ENCODE measurements around the gene ZNF616. TPM values are rescaled to one million over a fixed set of nuclear protein-coding genes. Genes with fewer than 3 reads are reported as not detected.

ZNF616 gene
- total RNA-seq, 1 experiment from 2014 or later: 9.7 TPM

GRCh38 chr19:52112624-52113023 lies 27.1 kb downstream of the ZNF616 start (continued):
- TF ChIP-seq POLR2A (IDR thresholded peaks at IDR 0.05; ENCODE audit: borderline replicate concordance, extremely low read depth, insufficient read depth, insufficient read length): no peak

- H3K9me3 ChIP-seq (ENCODE audit: control insufficient read depth in 1 of 2, insufficient read depth in 1 of 2, low read depth in 1 of 2, low read length in 2 of 2): peaks cover 34 to 41% of the 10 kb centered on the region in 2 experiments; a peak in 3 of 4 replicates
- H3K9ac ChIP-seq (ENCODE audit: low read length): no peak overlapping the region
- H3K27me3 ChIP-seq (ENCODE audit: insufficient read depth, low read length): no peaks in the 10 kb centered on the region
- H3K9me2 ChIP-seq (ENCODE audit: insufficient read depth): no peaks in the 10 kb centered on the region
- no peak overlapping the region for H2AFZ ChIP-seq (ENCODE audit: low read depth, low read length, poor library complexity, severe bottlenecking)
- peaks cover 2 to 6% of the 10 kb centered on the region in 2 experiments; a peak in 1 of 4 replicates for H3K36me3 ChIP-seq (ENCODE audit: control insufficient read depth in 1 of 2, insufficient read depth in 2 of 2, low read length in 2 of 2)
- H3K79me2 ChIP-seq (ENCODE audit: insufficient read depth, low read length): no peaks in the 10 kb centered on the region
- CTCF ChIA-PET: no interaction called here
- no peak overlapping the region for H3K4me2 ChIP-seq (ENCODE audit: low read length)
- DNase-seq (ENCODE audit: low read depth, low spot score): no peak
- RAD21 ChIA-PET (ENCODE audit: low non-redundant PET in 1 of 2, low total read pairs in 2 of 2, uncharacterized antibody in 2 of 2, unreplicated experiment in 2 of 2): no interaction called here
- TF ChIP-seq MAX (IDR thresholded peaks at IDR 0.05) (no peak), FOSL1 (IDR thresholded peaks at IDR 0.05; ENCODE audit: low read depth) (no peak), ZBTB33 (IDR thresholded peaks at IDR 0.05; ENCODE audit: extremely low read depth, insufficient replicate concordance, low read length) (no peak), ATF3 (IDR thresholded peaks at IDR 0.05) (no peak), CBX3 (IDR thresholded peaks at IDR 0.05; ENCODE audit: low read depth) (no peak), RAD21 (IDR thresholded peaks at IDR 0.05; ENCODE audit: low read depth) (no peak)
- no peak overlapping the region for H3K4me3 ChIP-seq (replicated peaks in 1 of 2; ENCODE audit: low read depth in 1 of 2, low read length in 2 of 2)
- no peaks in the 10 kb centered on the region for H4K20me1 ChIP-seq (ENCODE audit: insufficient read depth)
- no TSS peak for BruUV-seq (replicated peaks)
- no peaks in the 10 kb centered on the region for H3K4me1 ChIP-seq (ENCODE audit: control insufficient read depth in 1 of 2, insufficient read depth in 2 of 2, low read length in 2 of 2)
- ATAC-seq: no peak
- intact Hi-C loops (cut with micrococcal nuclease): no loop called here
- H3K27ac ChIP-seq (ENCODE audit: low read depth, low read length): no peak overlapping the region
- POLR2A ChIA-PET: no interaction called here
Observed at GRCh38 chr19:52110780-52111179, 29.0 kb downstream of the ZNF616 start.

Measured in HCT116 (cell line).